ENCODE results near the gene IL23R.

Gene IL23R

GRCh38 chr1:67241200-67241746 lies 75.0 kb downstream of the IL23R start:
- Histone ChIP-seq H3K9me3 (ENCODE audit: insufficient read depth, low read length) (no peaks in the 10 kb centered on the region), H3K4me2 (ENCODE audit: low read length) (no peak overlapping the region)
- TF ChIP-seq EZH2phosphoT487 (IDR thresholded peaks at IDR 0.05; ENCODE audit: low read depth) (no peak), CTCF (IDR thresholded peaks at IDR 0.05; ENCODE audit: low read depth, low read length) (no peak)

GRCh38 chr1:67242016-67242415 lies 75.8 kb downstream of the IL23R start:
- Histone ChIP-seq H3K4me3 (ENCODE audit: low read length) (no peak overlapping the region), H2AFZ (ENCODE audit: low read depth, low read length) (no peak overlapping the region), H3K9me3 (ENCODE audit: insufficient read depth, low read length) (no peaks in the 10 kb centered on the region), H4K20me1 (ENCODE audit: insufficient read depth, low read length) (no peaks in the 10 kb centered on the region), H3K27me3 (ENCODE audit: low read depth, low read length) (no peaks in the 10 kb centered on the region), H3K9ac (ENCODE audit: low read length) (no peak overlapping the region), H3K4me2 (ENCODE audit: low read length) (no peak overlapping the region), H3K79me2 (ENCODE audit: low read length) (no peaks in the 10 kb centered on the region), H3K36me3 (replicated peaks; ENCODE audit: low read depth, low read length) (no peaks in the 10 kb centered on the region), H3K27ac (ENCODE audit: low read length) (no peak overlapping the region), H3K4me1 (ENCODE audit: low read length) (no peaks in the 10 kb centered on the region)
- TF ChIP-seq EZH2phosphoT487 (IDR thresholded peaks at IDR 0.05; ENCODE audit: low read depth) (no peak), CTCF (IDR thresholded peaks at IDR 0.05; ENCODE audit: low read depth, low read length) (no peak)

More at GRCh38 chr1:67241200-67241746, 75.0 kb downstream of the IL23R start:
- H3K4me1 ChIP-seq (ENCODE audit: low read length) = no peaks in the 10 kb centered on the region
- no peak overlapping the region for H2AFZ ChIP-seq (ENCODE audit: low read depth, low read length)
- no peak overlapping the region for H3K9ac ChIP-seq (ENCODE audit: low read length)
- no peaks in the 10 kb centered on the region for H4K20me1 ChIP-seq (ENCODE audit: insufficient read depth, low read length)
- H3K27me3 ChIP-seq (ENCODE audit: low read depth, low read length) = no peaks in the 10 kb centered on the region
- H3K27ac ChIP-seq (ENCODE audit: low read length) = no peak overlapping the region
- H3K36me3 ChIP-seq (replicated peaks; ENCODE audit: low read depth, low read length) = no peaks in the 10 kb centered on the region
- no peaks in the 10 kb centered on the region for H3K79me2 ChIP-seq (ENCODE audit: low read length)
- H3K4me3 ChIP-seq (ENCODE audit: low read length) = no peak overlapping the region

GRCh38 chr1:67250051-67250653 lies 83.9 kb downstream of the IL23R start:
- no peaks in the 10 kb centered on the region for H3K4me1 ChIP-seq (ENCODE audit: low read length)
- TF ChIP-seq CTCF (IDR thresholded peaks at IDR 0.05; ENCODE audit: low read depth, low read length) = no peak
- TF ChIP-seq EZH2phosphoT487 (IDR thresholded peaks at IDR 0.05; ENCODE audit: low read depth) = no peak
- no peak overlapping the region for H3K4me2 ChIP-seq (ENCODE audit: low read length)
- no peak overlapping the region for H3K4me3 ChIP-seq (ENCODE audit: low read length)
- no peaks in the 10 kb centered on the region for H3K36me3 ChIP-seq (replicated peaks; ENCODE audit: low read depth, low read length)
- no peaks in the 10 kb centered on the region for H3K79me2 ChIP-seq (ENCODE audit: low read length)
- no peaks in the 10 kb centered on the region for H4K20me1 ChIP-seq (ENCODE audit: insufficient read depth, low read length)
- no peak overlapping the region for H2AFZ ChIP-seq (ENCODE audit: low read depth, low read length)
- H3K9ac ChIP-seq (ENCODE audit: low read length) = no peak overlapping the region
- peaks cover 5% of the 10 kb centered on the region for H3K9me3 ChIP-seq (ENCODE audit: insufficient read depth, low read length)
- no peak overlapping the region for H3K27ac ChIP-seq (ENCODE audit: low read length)
- no peaks in the 10 kb centered on the region for H3K27me3 ChIP-seq (ENCODE audit: low read depth, low read length)

GRCh38 chr1:67256291-67257172 lies 90.3 kb downstream of the IL23R start:
- no peak for TF ChIP-seq CTCF (IDR thresholded peaks at IDR 0.05; ENCODE audit: low read depth, low read length)
- no peak for TF ChIP-seq EZH2phosphoT487 (IDR thresholded peaks at IDR 0.05; ENCODE audit: low read depth)
- H3K9me3 ChIP-seq (ENCODE audit: insufficient read depth, low read length) = no peaks in the 10 kb centered on the region; the same call in 1 of the 2 replicates
- H3K4me2 ChIP-seq (ENCODE audit: low read length) = no peak overlapping the region
- H4K20me1 ChIP-seq (ENCODE audit: insufficient read depth, low read length) = no peaks in the 10 kb centered on the region
- no peaks in the 10 kb centered on the region for H3K4me1 ChIP-seq (ENCODE audit: low read length)
- H3K36me3 ChIP-seq (replicated peaks; ENCODE audit: low read depth, low read length) = no peaks in the 10 kb centered on the region
- H3K9ac ChIP-seq (ENCODE audit: low read length) = no peak overlapping the region
- no peaks in the 10 kb centered on the region for H3K79me2 ChIP-seq (ENCODE audit: low read length)
- no peak overlapping the region for H3K4me3 ChIP-seq (ENCODE audit: low read length)
- H2AFZ ChIP-seq (ENCODE audit: low read depth, low read length) = no peak overlapping the region
- H3K27me3 ChIP-seq (ENCODE audit: low read depth, low read length) = no peaks in the 10 kb centered on the region
- H3K27ac ChIP-seq (ENCODE audit: low read length) = no peak overlapping the region

All from OCI-LY3 (cell line).